ENCODE results near the gene DPH6.
"Not testable (repeated sequence)": the region's sequence is repeated elsewhere in the genome, so short reads cannot be mapped to it uniquely, and the experiment has no call there.

Gene DPH6

DNA sequence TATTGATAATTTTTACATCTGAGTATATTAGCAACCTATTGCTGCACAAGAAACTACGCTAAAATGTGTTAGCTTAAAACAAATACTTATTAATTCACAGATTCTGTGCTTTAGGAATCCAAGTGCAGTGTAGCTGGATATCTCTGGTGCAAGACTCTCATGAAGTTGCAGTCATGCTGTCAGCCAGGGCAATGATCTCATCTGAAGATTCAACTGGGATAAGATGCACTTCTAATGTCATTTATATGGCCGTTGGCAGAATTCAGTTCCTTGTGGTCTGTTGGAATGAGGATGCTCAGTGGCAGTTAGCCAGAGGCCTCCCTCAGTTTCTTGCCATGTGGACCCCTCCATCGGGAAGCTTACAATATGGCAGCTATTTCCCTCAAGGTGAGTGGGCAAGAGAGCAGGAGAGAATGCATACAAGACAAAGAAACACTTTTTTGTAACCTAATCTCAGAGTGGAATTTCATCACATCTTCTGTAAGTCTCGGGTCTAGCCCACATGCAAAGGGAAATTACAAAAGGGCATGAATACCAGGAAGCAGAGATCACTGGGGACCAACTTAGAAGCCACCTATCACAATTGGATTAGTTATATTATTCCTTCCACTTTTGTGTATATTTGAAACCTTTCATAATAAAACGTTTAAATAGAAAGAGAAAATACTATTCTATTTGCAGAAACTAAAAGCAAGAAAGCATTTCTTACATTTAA lies 61.6 kb downstream of the DPH6 start:
- no peak for DNase-seq

- no peak for DNase-seq
Observed at GRCh38 chr15:35481992-35482391, 64.0 kb downstream of the DPH6 start.

DNA sequence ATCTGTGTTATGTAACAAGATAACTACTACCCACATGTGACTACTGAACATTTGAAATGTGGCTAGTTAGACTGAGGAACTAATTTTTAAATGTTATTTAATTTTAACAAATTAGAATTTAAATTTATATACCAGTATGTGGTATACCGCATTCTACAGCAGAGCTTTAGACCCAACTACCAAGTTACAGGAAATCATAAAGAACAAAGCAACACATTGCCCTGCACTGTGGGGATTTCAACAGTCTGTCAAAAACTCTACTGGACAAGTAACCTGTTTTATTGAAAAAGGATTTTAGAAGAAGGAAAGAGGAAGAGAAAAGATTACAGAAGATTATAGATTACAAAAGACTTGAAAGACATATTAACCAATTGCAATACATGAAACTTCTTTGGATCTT lies 64.9 kb downstream of the DPH6 start:
- no peak for DNase-seq

- no peak for DNase-seq
Observed at GRCh38 chr15:35479423-35479822, 66.5 kb downstream of the DPH6 start.

- no peak for DNase-seq
Observed at GRCh38 chr15:35477312-35478262, 68.4 kb downstream of the DPH6 start.

DNA sequence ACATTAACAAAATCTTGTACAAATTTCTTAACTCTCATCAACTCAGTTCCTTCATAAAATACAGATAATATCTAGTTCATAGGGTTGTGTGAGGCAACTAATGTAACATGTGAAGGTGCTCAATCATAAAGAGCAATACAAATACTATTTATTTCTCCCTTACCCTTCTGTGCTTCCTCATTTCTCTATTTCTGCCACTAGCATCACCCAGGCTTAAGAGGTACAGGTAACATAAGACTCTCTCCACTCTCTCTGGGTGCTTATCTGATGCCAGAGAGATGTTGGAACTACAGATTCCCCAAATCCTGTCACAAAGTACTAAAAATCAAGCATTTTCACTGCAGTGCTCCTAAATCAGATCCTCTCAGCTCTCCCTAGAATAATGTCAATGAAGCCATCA lies 74.9 kb downstream of the DPH6 start:
- no peak for DNase-seq

DNA sequence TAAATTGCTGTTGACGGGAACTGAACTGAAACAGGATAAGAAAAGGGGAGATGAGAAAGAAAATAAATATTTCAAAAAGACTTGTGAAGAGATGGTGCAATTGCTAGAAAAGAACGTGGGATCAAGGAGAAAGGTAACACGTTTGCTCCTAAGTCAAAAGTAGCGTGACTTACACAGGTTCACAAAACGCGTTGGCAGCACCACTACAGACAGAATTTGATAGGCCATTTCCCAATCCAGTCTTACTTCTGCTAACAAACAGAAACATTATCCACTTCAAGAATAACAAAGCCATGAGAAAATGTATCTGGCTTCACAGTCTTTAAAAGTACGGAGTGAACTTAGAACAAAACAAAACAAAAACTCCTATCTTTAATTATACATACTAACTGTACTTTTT lies 75.5 kb downstream of the DPH6 start:
- DNase-seq = no peak

DNA sequence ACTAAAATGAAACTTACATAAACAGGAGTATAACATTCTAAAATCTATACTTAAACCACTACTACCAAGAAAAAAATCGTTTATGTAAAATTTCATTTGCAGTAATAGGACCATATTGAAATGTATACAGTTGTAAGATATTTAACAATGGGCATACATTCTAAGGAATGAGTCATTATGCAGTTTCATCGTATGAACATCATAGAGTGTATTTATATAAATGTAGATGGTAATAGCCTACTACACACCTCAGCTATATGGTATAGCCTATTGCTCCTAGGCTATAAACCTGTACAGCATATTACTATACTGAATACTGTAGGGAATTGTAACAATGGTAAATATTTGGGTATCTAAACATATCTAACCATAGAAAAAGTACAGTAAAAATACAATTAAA lies 79.5 kb downstream of the DPH6 start:
- no peak for DNase-seq

GRCh38 chr15:35465783-35466182 lies 80.2 kb downstream of the DPH6 start:
- no peak for DNase-seq

DNA sequence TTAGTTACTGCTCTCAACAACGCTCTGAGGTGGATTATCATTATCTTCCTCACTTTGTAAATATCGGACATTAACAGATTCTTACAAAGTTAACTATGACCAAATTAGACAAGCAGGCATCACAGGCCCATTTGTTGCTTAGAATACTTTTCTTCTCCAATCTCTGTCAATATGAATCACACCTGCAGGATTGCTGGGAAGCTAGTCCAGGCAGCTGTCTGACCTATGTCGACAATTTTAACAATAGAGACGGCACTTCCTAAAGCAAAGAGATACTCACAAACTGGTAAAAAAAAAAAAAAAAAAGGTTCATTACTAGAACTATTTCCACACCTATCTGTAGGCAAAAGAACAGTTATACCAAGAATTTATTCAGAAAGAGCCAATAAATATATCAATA lies 85.3 kb downstream of the DPH6 start:
- DNase-seq = no peak

DNA sequence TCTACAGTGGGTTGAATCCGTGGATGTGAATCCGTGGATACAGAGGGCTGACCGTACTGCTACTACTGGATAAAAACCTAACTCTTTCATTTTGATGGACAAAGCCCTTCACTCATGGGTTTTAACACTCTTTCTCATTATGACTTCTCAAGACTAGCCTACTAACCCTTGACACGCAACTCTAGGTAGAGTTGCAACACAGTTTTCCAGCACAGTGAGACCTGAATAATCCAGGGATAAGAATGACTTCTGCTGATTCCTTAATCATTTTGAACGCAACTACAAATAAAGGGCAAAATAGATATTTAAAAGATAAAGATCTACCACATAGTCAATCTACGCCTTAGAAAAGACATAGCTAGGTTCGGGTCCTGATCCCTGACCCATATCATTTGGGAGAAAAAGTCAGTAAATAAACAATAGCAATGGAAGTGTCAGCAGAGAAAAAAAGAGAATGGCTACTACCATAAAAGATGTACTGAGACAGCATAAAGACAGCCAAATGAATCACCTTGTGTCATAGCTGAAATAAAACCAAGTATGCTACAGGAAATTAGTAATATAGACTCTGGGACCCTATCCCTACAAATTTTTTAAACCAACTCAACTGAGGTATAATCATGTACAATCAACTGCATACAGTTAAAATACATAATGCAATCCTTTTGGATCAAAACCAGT lies 87.6 kb downstream of the DPH6 start:
- no peak for DNase-seq

GRCh38 chr15:35455201-35455600 lies 90.8 kb downstream of the DPH6 start:
- DNase-seq = no peak

DNA sequence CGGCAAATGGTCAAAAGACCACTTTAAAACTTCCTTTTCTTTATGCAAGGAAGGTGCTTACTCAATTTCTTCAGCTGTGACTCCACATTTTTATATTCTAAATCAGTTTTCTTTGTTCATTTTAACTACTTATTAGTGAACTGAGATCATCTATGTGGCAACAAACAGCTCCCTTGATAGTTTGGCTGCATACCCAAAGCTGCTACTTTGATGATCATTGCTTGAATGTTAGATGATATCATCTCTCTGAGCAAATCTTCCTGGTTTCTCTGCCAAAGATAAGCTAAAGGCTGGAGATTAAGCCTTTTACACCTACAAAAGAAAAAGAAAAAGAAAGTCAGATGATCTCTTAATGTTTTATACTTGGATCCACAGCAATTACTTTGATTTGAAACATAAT lies 95.5 kb downstream of the DPH6 start:
- DNase-seq = no peak

DNA sequence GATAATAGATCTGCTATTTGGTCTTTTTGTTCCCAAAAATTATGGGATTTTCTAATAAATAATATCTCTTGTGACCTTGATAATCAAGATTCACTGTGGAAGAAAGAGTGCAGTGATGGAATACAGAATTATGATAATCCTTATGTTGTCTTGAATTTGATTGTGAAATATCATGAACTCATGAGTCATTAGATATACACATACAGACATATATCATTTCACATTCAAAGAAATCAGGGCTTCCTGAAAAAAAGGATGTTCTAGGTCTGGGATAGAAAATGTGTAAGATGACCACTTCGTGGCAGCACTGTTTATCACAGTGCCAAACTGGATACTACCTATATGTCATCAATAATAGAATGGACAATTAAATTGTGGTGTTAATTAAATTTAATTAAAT lies 97.7 kb downstream of the DPH6 start:
- no peak for DNase-seq

- DNase-seq = no peak
Observed at GRCh38 chr15:35445891-35446290, 100.1 kb downstream of the DPH6 start.

- no peak for DNase-seq
Observed at GRCh38 chr15:35444557-35445204, 101.3 kb downstream of the DPH6 start.

DNA sequence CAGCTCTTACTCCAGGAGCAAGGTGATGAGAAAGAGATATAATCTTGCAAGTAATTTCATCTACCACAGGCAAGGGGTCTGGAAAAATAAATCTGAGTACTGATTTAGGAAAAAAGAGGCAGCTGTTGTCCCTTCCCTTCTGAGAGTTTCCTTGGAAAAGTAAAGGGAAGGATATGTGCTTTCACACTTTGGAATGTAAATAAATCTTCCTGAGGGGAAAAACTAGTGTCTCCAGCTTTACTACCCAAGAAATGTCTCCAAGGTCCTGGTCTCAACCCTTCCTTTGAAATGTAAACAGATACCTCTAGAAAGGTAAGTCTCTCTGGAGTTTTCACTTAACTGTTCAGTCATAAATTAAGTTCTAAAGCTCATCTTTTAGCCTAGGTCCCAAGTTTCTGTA lies 102.6 kb downstream of the DPH6 start:
- no peak for DNase-seq

DNA sequence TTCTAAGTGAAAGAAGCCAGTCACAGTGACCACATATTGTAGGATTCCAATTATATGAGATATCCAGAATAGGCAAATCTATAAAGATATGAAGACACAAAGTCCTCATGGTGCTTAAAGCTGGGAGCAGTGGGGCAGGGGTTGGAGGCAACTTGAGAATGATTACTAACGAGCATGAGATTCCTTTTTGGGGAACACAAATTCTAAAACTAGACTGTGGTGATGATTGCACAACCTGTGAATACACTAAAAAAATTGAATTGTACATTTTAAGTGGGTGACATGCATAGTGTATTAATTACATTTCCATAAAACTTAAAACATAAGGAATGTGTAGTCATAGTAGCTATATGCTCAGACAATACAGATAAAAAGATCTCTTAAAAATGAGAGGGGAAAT lies 103.2 kb downstream of the DPH6 start:
- no peak for DNase-seq

DNA sequence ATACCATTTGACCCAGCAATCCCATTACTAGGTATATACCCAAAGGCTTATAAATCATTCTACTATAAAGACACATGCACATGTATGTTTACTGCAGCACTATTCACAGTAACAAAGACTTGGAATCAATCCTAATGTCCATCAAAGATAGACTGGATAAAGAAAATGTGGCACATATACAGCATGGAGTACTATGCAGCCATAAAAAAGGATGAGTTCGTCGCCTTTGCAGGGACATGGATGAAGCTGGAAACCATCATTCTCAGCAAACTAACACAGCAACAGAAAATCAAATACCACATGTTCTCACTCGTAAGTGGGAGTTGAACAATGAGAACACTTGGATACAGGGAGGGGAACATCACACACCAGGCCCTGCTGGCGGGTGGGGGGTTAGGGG lies 104.7 kb downstream of the DPH6 start:
- not testable (repeated sequence) for DNase-seq

GRCh38 chr15:35440265-35440664 lies 105.7 kb downstream of the DPH6 start:
- no peak for DNase-seq

DNA sequence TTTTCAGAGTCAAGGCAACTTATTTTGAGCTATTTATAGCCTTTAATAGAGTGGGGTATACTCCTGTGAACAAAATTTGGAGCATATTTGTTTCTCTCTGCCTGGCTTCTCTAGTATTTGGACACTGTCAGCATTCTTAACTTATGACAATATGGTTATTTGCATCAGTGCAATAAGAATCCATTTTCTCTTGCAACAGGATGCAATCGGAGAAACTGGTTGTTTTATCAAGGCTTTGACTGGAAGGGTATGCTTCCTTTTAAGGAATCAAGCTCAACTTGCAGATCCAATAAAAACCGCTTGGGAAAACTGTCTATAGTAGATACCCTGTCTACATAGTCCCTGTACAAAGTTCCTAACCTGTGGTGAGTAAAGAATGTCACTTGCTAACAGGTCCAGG lies 106.7 kb downstream of the DPH6 start:
- DNase-seq = no peak

DNA sequence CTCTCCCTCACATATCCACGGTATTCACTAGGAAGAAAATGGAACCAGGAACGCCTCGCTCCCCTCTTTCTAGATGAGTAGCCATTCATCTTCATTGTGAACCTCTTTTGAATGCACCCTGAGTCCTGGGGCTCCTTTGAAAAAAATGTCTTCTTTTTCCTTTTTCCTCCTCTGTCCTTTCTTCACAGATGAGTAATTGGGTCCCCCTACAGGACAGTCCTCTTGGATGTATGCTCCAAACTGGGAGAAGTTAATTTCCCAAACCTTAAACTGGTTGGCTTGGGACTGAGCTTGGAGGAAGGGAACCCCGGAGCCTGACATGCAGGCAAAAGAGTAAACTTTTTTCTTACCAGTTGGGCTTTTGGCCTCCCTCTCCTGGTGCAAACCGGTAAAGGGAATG lies 108.8 kb downstream of the DPH6 start:
- no peak for DNase-seq

GRCh38 chr15:35436422-35436821 lies 109.5 kb downstream of the DPH6 start:
- DNase-seq = no peak

All from SIG-M5 (cell line).